LNCAP (cell line): Measurements from ENCODE around the gene NELFE.

Source experiments
- TF ChIP-seq, protein P1 (sequence below): fragments of 450-650 bp; IDR thresholded peaks from 2 replicates; pipeline ENCODE4 v1.5.1; 2017; ENCODE audit warnings: mild to moderate bottlenecking

NELFE gene

DNA sequence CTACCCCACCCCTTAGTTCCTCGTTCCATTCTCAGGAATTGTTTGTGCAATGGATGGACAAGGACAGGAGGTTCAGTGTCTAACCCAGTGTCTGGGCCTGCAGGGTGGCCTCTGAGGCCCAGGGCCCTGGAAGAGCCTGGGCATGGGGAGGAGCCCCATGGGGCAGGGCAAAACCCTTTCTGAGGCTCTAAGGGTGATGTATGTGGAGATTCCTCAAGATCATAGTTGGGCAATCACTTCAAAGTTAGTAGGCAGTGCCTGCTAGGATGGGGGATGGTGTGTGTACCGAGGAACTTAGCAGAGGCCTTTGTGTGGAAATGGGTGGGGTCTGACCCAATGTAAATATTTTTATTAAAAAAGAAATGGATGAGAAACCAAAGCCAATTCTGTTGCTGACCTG lies 38.0 kb downstream of the NELFE start:
- TF ChIP-seq, protein P1, sequence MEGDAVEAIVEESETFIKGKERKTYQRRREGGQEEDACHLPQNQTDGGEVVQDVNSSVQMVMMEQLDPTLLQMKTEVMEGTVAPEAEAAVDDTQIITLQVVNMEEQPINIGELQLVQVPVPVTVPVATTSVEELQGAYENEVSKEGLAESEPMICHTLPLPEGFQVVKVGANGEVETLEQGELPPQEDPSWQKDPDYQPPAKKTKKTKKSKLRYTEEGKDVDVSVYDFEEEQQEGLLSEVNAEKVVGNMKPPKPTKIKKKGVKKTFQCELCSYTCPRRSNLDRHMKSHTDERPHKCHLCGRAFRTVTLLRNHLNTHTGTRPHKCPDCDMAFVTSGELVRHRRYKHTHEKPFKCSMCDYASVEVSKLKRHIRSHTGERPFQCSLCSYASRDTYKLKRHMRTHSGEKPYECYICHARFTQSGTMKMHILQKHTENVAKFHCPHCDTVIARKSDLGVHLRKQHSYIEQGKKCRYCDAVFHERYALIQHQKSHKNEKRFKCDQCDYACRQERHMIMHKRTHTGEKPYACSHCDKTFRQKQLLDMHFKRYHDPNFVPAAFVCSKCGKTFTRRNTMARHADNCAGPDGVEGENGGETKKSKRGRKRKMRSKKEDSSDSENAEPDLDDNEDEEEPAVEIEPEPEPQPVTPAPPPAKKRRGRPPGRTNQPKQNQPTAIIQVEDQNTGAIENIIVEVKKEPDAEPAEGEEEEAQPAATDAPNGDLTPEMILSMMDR = no peak

DNA sequence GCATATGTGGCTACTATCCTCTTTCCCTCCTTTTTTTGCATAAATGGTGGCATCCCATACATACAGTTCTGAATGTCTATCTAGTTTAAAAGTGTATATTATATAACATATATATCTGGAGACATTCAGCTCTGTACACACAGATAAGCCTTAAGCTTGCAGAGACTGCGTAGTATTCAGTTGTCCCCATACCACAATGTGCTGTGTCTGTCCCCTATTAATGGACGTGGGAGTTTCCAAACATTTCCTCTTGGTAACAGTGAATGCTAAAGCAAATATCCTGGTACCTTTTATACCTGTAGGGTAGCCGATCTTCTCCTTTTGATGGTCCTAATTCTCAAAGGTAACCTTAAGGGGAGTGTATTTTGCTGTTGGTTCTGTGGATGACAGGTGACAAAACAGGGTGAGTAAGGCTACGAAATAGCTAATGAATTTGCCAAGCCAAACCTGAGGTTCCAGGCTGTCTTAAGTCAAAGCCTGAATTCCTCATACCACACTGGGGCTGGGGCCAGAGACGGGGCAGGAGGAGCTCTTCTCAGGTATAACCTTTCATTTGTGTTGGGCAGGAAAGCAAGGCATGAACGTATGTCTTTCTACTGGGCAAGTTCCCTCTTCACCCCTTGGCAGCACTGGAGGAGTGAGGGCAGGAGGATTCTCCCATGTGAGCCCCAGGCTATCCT lies 39.0 kb downstream of the NELFE start:
- TF ChIP-seq, protein P1 = no peak

DNA sequence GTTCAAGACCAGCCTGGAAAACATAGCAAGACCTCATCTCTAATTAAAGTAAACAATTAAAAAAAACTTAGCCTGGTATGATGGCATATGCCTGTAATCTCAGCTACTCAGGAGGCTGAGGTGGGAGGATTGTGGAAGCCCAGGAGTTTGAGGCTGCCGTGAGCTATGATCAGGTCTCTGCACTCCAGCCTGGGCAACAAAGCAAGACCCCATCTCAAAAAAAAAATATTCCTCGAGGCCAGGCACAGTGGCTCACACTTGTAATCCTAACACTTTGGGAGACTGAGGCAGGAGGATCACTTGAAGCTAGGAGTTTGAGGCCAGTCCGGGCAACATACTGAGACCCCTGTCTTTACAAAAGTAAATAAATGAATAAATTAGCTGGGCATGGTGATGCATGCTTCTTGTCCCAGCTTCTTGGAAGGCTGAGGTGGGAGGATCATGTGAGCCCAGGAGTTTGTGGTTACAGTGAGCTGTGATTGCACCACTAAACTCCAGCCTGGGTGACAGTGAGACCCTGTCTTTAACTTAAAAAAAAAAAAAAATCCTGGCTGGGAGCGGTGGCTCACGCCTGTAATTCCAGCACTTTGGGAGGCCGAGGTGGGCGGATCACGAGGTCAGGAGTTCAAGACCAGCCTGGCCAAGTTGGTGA lies 40.6 kb downstream of the NELFE start:
- TF ChIP-seq, protein P1 = no peak

DNA sequence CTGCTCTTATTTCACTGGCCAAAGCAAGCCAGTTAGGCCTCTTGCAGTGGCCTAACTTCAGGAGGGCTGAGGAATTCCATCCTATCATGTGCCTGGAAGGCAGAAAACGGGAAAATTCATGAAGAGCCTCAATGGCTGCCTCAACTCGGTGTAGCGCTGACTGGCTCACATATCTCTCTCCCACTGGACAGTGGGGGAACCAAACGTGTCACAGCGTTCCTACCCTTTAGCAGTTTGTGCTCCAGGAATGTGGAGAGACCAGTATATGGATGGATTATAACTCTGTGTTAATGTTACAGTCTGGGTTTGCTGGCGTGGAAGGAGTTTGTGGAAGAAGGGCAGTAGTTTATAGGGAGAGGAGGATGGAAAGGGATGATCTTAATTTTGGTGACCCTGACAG lies 43.0 kb downstream of the NELFE start:
- TF ChIP-seq, protein P1 = no peak

DNA sequence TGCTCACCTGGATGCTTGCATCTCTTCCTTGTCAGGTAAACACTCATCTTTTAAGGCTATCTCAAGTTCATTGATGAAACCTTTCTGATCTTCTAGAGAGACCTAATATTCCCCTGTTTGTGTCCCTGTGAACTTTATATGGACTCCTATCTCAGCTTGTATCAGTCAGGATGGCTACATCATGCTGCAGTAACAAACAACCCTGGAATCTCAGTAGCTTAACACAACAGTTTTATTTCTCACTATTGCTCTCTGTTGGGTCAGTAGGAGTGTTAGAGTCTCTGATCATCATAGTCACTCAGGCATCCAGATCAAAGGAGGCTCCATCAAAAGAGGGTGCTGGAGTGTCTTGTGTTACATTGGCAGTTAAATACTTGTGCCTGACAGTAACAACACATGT lies 43.4 kb downstream of the NELFE start:
- TF ChIP-seq, protein P1 = no peak

DNA sequence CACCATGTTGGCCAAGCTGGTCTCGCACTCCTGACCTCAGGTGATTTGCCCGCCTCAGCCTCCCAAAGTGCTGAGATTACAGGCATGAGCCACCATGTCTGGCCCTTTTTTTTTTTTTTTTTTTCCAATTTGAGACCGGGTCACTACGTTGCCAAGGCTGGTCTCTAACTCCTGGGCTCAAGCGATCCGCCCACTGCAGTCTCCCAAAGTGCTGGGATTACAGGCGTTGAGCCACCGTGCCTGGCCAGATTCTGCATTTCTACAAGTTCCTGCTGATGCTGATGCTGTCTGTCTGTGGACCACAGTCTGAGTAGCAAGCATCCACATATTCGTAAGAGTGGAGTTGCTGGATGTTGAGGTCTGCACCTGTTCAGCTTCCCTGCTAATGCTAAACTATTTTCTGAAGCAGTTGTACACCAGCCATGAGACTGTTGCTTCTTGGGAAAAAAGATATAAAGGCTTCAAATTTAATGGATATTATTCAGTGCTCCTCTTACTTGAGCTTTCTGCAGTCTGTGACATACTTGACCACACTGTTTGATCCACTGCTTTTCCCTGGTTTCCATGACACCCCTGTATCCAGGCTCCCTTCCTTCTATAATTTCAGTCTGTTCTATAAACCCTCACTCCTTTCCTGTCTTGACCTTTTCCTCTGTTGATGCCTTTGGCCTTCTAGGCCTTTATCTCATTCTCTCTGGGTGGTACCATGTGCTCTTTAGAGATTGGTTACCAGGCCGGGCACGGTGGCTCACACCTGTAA lies 46.8 kb downstream of the NELFE start:
- TF ChIP-seq, protein P1 = no peak

DNA sequence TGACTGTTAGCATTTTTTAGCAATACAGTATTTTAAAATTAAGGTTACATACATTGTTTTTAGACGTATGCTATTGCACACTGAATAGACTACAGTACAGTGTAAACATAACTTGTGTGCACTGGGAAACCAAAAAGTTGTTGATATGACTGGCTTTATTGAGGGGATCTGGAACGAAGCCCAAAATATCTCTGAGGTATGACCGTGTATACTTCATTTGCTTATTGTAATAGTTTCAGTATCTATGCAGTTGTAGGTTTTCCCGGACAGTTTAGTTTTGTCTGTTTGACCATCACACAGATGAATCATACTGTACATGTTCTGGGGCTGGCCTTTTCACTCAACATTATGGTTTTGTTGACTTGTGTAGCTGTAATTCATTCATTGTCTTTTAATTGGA lies 50.0 kb downstream of the NELFE start:
- TF ChIP-seq, protein P1 = no peak
